ENCODE data around the gene ARRB1. TPM values are rescaled to one million over a fixed set of nuclear protein-coding genes. Genes with fewer than 3 reads are reported as not detected.
A peak's percentile ranks its signal among the peaks of the same experiment; 100 is the strongest.

The ARRB1 gene
- total and polyA plus RNA-seq, 2 of the 13 experiments (the other 11 are each of a cell fraction or from before 2014, with no cell fraction given): 22.5 to 35.7 TPM

DNA sequence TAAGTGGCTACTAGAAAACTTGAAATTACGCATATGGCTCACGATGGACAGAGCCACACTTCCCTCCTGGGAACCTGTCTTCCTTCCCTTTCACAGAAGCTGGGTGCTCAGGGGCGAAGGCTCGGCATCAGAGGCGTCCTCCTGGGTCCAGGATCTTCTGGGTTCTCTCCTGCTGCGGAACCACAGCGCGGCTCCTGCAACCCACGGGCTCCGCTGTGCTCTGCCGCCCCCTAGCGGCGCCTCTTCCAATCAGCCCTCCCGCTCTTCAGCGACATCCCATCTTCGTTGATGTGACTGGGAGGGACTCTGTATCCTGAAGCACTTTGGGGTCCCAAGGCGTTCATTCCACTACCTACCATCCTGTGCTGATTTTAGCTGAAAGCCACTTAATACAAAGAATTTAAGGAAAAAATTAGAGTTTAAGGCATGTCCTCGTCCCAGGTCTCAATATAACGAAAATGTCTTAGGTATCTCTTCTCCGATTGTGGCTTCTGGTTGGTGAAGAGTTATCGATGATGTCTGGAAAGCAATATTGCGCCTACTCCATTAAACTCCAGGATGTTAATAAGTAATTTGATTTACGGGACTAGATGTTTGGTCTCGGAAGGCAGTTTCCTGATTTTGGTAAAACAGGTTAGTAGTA is 33.1 kb upstream of the ARRB1 start (continued):
- TF ChIP-seq, protein P1, sequence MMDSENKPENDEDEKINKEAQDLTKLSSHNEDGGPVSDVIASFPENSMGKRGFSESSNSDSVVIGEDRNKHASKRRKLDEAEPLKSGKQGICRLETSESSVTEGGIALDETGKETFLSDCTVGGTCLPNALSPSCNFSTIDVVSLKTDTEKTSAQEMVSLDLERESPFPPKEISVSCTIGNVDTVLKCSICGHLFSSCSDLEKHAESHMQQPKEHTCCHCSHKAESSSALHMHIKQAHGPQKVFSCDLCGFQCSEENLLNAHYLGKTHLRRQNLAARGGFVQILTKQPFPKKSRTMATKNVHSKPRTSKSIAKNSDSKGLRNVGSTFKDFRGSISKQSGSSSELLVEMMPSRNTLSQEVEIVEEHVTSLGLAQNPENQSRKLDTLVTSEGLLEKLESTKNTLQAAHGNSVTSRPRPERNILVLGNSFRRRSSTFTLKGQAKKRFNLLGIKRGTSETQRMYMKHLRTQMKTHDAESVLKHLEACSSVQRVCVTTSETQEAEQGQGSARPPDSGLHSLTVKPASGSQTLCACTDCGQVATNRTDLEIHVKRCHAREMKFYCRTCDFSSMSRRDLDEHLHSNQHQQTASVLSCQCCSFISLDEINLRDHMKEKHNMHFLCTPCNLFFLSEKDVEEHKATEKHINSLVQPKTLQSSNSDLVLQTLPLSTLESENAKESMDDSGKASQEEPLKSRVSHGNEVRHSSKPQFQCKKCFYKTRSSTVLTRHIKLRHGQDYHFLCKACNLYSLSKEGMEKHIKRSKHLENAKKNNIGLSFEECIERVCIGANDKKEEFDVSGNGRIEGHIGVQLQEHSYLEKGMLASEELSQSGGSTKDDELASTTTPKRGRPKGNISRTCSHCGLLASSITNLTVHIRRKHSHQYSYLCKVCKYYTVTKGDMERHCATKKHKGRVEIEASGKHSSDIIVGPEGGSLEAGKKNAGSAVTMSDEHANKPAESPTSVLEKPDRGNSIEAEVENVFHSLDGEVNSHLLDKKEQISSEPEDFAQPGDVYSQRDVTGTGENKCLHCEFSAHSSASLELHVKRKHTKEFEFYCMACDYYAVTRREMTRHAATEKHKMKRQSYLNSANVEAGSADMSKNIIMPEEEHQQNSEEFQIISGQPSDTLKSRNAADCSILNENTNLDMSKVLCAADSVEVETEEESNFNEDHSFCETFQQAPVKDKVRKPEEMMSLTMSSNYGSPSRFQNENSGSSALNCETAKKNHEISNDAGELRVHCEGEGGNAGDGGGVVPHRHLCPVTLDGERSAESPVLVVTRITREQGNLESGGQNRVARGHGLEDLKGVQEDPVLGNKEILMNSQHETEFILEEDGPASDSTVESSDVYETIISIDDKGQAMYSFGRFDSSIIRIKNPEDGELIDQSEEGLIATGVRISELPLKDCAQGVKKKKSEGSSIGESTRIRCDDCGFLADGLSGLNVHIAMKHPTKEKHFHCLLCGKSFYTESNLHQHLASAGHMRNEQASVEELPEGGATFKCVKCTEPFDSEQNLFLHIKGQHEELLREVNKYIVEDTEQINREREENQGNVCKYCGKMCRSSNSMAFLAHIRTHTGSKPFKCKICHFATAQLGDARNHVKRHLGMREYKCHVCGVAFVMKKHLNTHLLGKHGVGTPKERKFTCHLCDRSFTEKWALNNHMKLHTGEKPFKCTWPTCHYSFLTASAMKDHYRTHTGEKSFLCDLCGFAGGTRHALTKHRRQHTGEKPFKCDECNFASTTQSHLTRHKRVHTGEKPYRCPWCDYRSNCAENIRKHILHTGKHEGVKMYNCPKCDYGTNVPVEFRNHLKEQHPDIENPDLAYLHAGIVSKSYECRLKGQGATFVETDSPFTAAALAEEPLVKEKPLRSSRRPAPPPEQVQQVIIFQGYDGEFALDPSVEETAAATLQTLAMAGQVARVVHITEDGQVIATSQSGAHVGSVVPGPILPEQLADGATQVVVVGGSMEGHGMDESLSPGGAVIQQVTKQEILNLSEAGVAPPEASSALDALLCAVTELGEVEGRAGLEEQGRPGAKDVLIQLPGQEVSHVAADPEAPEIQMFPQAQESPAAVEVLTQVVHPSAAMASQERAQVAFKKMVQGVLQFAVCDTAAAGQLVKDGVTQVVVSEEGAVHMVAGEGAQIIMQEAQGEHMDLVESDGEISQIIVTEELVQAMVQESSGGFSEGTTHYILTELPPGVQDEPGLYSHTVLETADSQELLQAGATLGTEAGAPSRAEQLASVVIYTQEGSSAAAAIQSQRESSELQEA (CRISPR knock-in tag; IDR thresholded peaks at IDR 0.05; ENCODE audit: not compliant biosample characterization): no peak
- TF ChIP-seq GATAD2A (CRISPR knock-in tag; IDR thresholded peaks at IDR 0.05): peak; percentile 41; the same call in 1 of the 2 replicates
- TF ChIP-seq ZNF547 (CRISPR knock-in tag; IDR thresholded peaks at IDR 0.05): no peak
- TF ChIP-seq ZNF816 (CRISPR knock-in tag; IDR thresholded peaks at IDR 0.05; ENCODE audit: borderline replicate concordance): no peak
- no peak for TF ChIP-seq CREB1 (IDR thresholded peaks at IDR 0.05)
- TF ChIP-seq CREB1 (CRISPR knock-in tag; IDR thresholded peaks at IDR 0.05): no peak
- TF ChIP-seq SMAD9 (CRISPR knock-in tag; IDR thresholded peaks at IDR 0.05): no peak
- TF ChIP-seq POLR2AphosphoS5 (IDR thresholded peaks at IDR 0.05; ENCODE audit: low read depth, low read length): no peak
- TF ChIP-seq ZFP62 (CRISPR knock-in tag; IDR thresholded peaks at IDR 0.05): no peak
- TF ChIP-seq PHF20 (CRISPR knock-in tag; IDR thresholded peaks at IDR 0.05): no peak
- TF ChIP-seq ZNF788 (CRISPR knock-in tag; IDR thresholded peaks at IDR 0.05; ENCODE audit: borderline replicate concordance): no peak
- TF ChIP-seq KLF6 (CRISPR knock-in tag; IDR thresholded peaks at IDR 0.05): 0 out of 2 replicates have a peak, but pooled peaks have one; percentile 59
- TF ChIP-seq JARID2 (CRISPR knock-in tag; IDR thresholded peaks at IDR 0.05; ENCODE audit: insufficient replicate concordance): no peak
- TF ChIP-seq, protein P2, sequence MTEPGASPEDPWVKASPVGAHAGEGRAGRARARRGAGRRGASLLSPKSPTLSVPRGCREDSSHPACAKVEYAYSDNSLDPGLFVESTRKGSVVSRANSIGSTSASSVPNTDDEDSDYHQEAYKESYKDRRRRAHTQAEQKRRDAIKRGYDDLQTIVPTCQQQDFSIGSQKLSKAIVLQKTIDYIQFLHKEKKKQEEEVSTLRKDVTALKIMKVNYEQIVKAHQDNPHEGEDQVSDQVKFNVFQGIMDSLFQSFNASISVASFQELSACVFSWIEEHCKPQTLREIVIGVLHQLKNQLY (CRISPR knock-in tag; IDR thresholded peaks at IDR 0.05): no peak
- TF ChIP-seq, protein P3, sequence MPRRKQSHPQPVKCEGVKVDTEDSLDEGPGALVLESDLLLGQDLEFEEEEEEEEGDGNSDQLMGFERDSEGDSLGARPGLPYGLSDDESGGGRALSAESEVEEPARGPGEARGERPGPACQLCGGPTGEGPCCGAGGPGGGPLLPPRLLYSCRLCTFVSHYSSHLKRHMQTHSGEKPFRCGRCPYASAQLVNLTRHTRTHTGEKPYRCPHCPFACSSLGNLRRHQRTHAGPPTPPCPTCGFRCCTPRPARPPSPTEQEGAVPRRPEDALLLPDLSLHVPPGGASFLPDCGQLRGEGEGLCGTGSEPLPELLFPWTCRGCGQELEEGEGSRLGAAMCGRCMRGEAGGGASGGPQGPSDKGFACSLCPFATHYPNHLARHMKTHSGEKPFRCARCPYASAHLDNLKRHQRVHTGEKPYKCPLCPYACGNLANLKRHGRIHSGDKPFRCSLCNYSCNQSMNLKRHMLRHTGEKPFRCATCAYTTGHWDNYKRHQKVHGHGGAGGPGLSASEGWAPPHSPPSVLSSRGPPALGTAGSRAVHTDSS (CRISPR knock-in tag; conservative IDR thresholded peaks at IDR 0.05): no peak
- TF ChIP-seq MED13 (CRISPR knock-in tag; IDR thresholded peaks at IDR 0.05): no peak
- no peak for TF ChIP-seq ZNF713 (CRISPR knock-in tag; IDR thresholded peaks at IDR 0.05)
- TF ChIP-seq HOXA3 (CRISPR knock-in tag; IDR thresholded peaks at IDR 0.05): no peak; the same call in 1 of the 2 replicates
